22Rv1 (cell line): ENCODE data around the gene JPH3.

Experiments used
- CTCF ChIP-seq: fragments of 450-650 bp; IDR thresholded peaks from 2 replicates; pipeline ENCODE4 v1.5.1; 2017; ENCODE audit warnings: mild to moderate bottlenecking
- ZFX ChIP-seq: fragments of 450-650 bp; IDR thresholded peaks from 2 replicates; pipeline ENCODE4 v1.6.1; 2017; ENCODE audit warnings: antibody characterized with exemption, borderline replicate concordance

- TF ChIP-seq CTCF, result peak; percentile 65
- TF ChIP-seq ZFX, result no peak
Observed at GRCh38 chr16:87636050-87636684, 33.9 kb downstream of the JPH3 start.
